PFSK-1 (cell line): ENCODE data around the gene SLC16A2.

ENCODE experiments used
- FOXP2 ChIP-seq: optimal IDR thresholded peaks from 2 replicates; pipeline ENCODE3; 2011; ENCODE audit warnings: borderline replicate concordance, control low read depth, inconsistent platforms; ENCODE audit not compliant: insufficient read depth; ENCODE audit errors: extremely low read length, extremely low read depth
- POLR2AphosphoS5 ChIP-seq: IDR thresholded peaks from 2 replicates; pipeline ENCODE4 v1.6.1; 2012; ENCODE audit warnings: low read depth, mild to moderate bottlenecking, control low read depth, low read length, moderate library complexity
- SIN3A ChIP-seq: IDR thresholded peaks from 2 replicates; pipeline ENCODE4 v1.6.1; 2012; ENCODE audit warnings: mild to moderate bottlenecking, low read length, moderate library complexity, borderline replicate concordance; ENCODE audit not compliant: insufficient read depth
- TAF1 ChIP-seq: IDR thresholded peaks from 2 replicates; pipeline ENCODE4 v1.6.1; 2012; ENCODE audit warnings: low read length, control low read depth, borderline replicate concordance; ENCODE audit not compliant: insufficient read depth
- TF ChIP-seq, protein P1 (sequence below), 2 experiments: IDR thresholded peaks; 2 replicates each; pipeline versions ENCODE4 v1.6.1 to v1.8.0; 2011 to 2012; ENCODE audit warnings: low read depth in 2 of 2, low read length in 2 of 2, control low read depth in 1 of 2, inconsistent platforms in 1 of 2, mild to moderate bottlenecking in 1 of 2, moderate library complexity in 1 of 2; ENCODE audit not compliant: insufficient read depth in 1 of 2

Gene SLC16A2

GRCh38 chrX:74557378-74557777, 136.1 kb downstream of the SLC16A2 start:
- no peak for TF ChIP-seq TAF1
- TF ChIP-seq, protein P1, sequence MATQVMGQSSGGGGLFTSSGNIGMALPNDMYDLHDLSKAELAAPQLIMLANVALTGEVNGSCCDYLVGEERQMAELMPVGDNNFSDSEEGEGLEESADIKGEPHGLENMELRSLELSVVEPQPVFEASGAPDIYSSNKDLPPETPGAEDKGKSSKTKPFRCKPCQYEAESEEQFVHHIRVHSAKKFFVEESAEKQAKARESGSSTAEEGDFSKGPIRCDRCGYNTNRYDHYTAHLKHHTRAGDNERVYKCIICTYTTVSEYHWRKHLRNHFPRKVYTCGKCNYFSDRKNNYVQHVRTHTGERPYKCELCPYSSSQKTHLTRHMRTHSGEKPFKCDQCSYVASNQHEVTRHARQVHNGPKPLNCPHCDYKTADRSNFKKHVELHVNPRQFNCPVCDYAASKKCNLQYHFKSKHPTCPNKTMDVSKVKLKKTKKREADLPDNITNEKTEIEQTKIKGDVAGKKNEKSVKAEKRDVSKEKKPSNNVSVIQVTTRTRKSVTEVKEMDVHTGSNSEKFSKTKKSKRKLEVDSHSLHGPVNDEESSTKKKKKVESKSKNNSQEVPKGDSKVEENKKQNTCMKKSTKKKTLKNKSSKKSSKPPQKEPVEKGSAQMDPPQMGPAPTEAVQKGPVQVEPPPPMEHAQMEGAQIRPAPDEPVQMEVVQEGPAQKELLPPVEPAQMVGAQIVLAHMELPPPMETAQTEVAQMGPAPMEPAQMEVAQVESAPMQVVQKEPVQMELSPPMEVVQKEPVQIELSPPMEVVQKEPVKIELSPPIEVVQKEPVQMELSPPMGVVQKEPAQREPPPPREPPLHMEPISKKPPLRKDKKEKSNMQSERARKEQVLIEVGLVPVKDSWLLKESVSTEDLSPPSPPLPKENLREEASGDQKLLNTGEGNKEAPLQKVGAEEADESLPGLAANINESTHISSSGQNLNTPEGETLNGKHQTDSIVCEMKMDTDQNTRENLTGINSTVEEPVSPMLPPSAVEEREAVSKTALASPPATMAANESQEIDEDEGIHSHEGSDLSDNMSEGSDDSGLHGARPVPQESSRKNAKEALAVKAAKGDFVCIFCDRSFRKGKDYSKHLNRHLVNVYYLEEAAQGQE (IDR thresholded peaks at IDR 0.05; ENCODE audit: insufficient read depth in 1 of 2, low read depth in 2 of 2, low read length in 2 of 2) = no peak
- no peak for TF ChIP-seq FOXP2
- TF ChIP-seq SIN3A = no peak
- TF ChIP-seq POLR2AphosphoS5 = no peak

DNA sequence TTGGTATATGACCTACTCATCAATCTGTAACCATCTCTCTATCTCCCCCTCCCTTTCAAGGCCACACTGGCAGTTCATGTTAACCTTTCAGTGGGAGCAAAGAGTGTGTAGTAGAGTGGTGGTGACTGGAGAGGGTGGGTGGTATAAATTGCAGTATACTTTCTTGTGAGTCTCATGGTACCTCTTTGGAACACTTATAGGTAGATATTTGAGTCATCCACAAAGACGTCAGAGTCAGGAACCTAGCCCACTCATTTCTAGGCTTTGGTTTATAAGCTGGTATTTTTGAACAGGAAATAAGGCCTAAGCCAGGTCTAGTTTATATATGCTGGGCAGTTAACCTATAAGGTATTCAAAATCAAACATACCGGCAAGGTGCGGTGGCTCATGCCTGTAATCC, 156.8 kb downstream of the SLC16A2 start:
- no peak for TF ChIP-seq SIN3A
- no peak for TF ChIP-seq POLR2AphosphoS5
- TF ChIP-seq, protein P1 (IDR thresholded peaks at IDR 0.05; ENCODE audit: insufficient read depth in 1 of 2, low read depth in 2 of 2, low read length in 2 of 2) = no peak
- no peak for TF ChIP-seq TAF1
- no peak for TF ChIP-seq FOXP2

DNA sequence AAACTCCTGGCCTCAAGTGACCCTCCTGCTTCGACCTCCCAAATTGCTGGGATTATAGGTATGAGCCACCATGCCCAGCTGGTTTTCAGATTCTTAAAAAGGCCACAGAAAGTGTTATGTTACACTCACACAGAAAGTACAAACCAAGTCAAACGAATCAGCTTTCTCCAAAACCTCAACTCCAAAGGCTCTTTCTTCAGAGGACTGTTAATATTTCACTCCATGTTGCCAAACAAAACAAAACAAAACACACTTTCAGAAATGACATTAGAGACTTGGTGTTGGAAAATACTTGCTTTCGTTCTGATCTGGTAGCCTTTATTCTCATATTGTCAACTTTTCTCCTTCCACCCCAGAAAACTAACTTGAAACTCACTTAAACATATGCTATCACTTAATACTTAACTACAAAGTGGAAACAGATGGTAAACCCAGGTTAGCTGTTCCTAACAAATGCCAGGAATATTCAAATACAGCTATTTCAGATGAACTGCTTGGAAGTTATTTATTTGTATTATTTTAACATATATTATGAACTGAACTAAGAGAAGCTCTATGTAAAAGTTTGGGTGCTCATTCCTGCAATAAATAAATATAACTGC, 158.4 kb downstream of the SLC16A2 start:
- TF ChIP-seq, protein P1 (IDR thresholded peaks at IDR 0.05; ENCODE audit: insufficient read depth in 1 of 2, low read depth in 2 of 2, low read length in 2 of 2) = no peak
- no peak for TF ChIP-seq POLR2AphosphoS5
- TF ChIP-seq SIN3A = no peak
- TF ChIP-seq TAF1 = no peak
- TF ChIP-seq FOXP2 = no peak
